HCT116 (cell line): ENCODE results near the gene IL21R. TPM values are rescaled to one million over a fixed set of nuclear protein-coding genes. Genes with fewer than 3 reads are reported as not detected.

Experiments used
- ATAC-seq: fragments of 200-7000 bp; cut with Tn5 transposase; 2 replicates; pipeline ENCODE4 v1.9.1; 2020; ENCODE audit warnings: mild to moderate bottlenecking, moderate library complexity
- BruUV-seq: library from RNA; stranded (reverse); fragments of 400-500 nt; replicated peaks from 2 replicates; lab custom pipeline; 2021; lab: Mats Ljungman, UMichigan
- CTCF ChIA-PET: fragments of 300-600 bp; sonication (Branson Sonifier 250); formaldehyde crosslinking; loops from one replicate; lab custom pipeline; 2021; ENCODE audit warnings: antibody characterized with exemption; lab: Charles Lee
- POLR2A ChIA-PET: fragments of 300-600, 350-600 bp; sonication (Branson Sonifier 250); formaldehyde crosslinking; loops from one replicate; lab custom pipeline; 2021; ENCODE audit warnings: antibody characterized with exemption; lab: Charles Lee
- RAD21 ChIA-PET, 2 experiments: fragments of 300-600 bp; sonication (Branson Sonifier 250); formaldehyde crosslinking; loops; one replicate each; lab custom pipeline; 2023; ENCODE audit warnings: low total read pairs in 2 of 2; ENCODE audit not compliant: uncharacterized antibody in 2 of 2, unreplicated experiment in 2 of 2, low non-redundant PET in 1 of 2; lab: Charles Lee
- DNase-seq: peaks from one replicate; pipeline ENCODE4 v3.0.0-alpha.2; 2010; ENCODE audit warnings: low read depth, low spot score
- H2AFZ ChIP-seq: fragments of 200-600 bp; shearing (Covaris generic), sonication (generic); 2 replicates; pipeline ENCODE4 v1.6.1; 2017; ENCODE audit warnings: low read depth, mixed run types, mixed read lengths, antibody characterized with exemption, low read length; ENCODE audit not compliant: poor library complexity, severe bottlenecking
- H3K27ac ChIP-seq: 2 replicates; pipeline ENCODE4 v1.5.1; 2012; ENCODE audit warnings: low read depth, low read length
- H3K27me3 ChIP-seq: fragments of 200-600 bp; sonication (generic); 2 replicates; pipeline ENCODE4 v1.6.1; 2016; ENCODE audit warnings: mixed run types, low read length, mixed read lengths; ENCODE audit not compliant: insufficient read depth
- H3K36me3 ChIP-seq, 2 experiments: fragments of 200-500 bp in 1 of 2; fragments of 200-600 bp in 1 of 2; sonication (Bioruptor generic) in 1 of 2; sonication (generic) in 1 of 2; 2 replicates each; pipeline versions ENCODE4 v1.5.1 to v1.6.1; 2014 to 2016; ENCODE audit warnings: low read length in 2 of 2, inconsistent platforms in 1 of 2, mixed read lengths in 1 of 2, mixed run types in 1 of 2; ENCODE audit not compliant: insufficient read depth in 2 of 2, control insufficient read depth in 1 of 2
- H3K4me1 ChIP-seq, 2 experiments: fragments of 200-600 bp in 1 of 2; sonication (generic) in 1 of 2; 2 replicates each; pipeline versions ENCODE4 v1.5.1 to v1.6.1; 2012 to 2017; ENCODE audit warnings: low read length in 2 of 2, inconsistent platforms in 1 of 2, mild to moderate bottlenecking in 1 of 2, mixed read lengths in 1 of 2, mixed run types in 1 of 2, moderate library complexity in 1 of 2; ENCODE audit not compliant: insufficient read depth in 2 of 2, control insufficient read depth in 1 of 2
- H3K4me2 ChIP-seq: fragments of 200-600 bp; sonication (generic); 2 replicates; pipeline ENCODE4 v1.6.1; 2017; ENCODE audit warnings: mixed run types, low read length, mixed read lengths
- H3K4me3 ChIP-seq, 2 experiments: fragments of 200-600 bp in 1 of 2; sonication (generic) in 1 of 2; replicated peaks in 1 of 2; 2 replicates each; pipeline ENCODE4 v1.5.1; 2011 to 2016; ENCODE audit warnings: low read length in 2 of 2, control low read depth in 1 of 2, low read depth in 1 of 2, mild to moderate bottlenecking in 1 of 2, mixed read lengths in 1 of 2, mixed run types in 1 of 2
- H3K79me2 ChIP-seq: fragments of 200-600 bp; sonication (generic); 2 replicates; pipeline ENCODE4 v1.6.1; 2017; ENCODE audit warnings: mild to moderate bottlenecking, mixed run types, low read length, moderate library complexity, mixed read lengths; ENCODE audit not compliant: insufficient read depth
- H3K9ac ChIP-seq: fragments of 200-600 bp; sonication (generic); 2 replicates; pipeline ENCODE4 v1.6.1; 2016; ENCODE audit warnings: low read length, mixed read lengths
- H3K9me2 ChIP-seq: fragments of 200-600 bp; sonication (generic), shearing (Covaris generic); 2 replicates; pipeline ENCODE4 v1.6.1; 2017; ENCODE audit warnings: mixed run types, mild to moderate bottlenecking, moderate library complexity; ENCODE audit not compliant: insufficient read depth
- H3K9me3 ChIP-seq, 2 experiments: fragments of 200-500 bp in 1 of 2; fragments of 200-600 bp in 1 of 2; sonication (Bioruptor generic) in 1 of 2; sonication (generic) in 1 of 2; 2 replicates each; pipeline ENCODE4 v1.6.1; 2014 to 2017; ENCODE audit warnings: low read length in 2 of 2, mixed read lengths in 2 of 2, inconsistent platforms in 1 of 2, low read depth in 1 of 2, mild to moderate bottlenecking in 1 of 2, mixed run types in 1 of 2, moderate library complexity in 1 of 2; ENCODE audit not compliant: control insufficient read depth in 1 of 2, insufficient read depth in 1 of 2
- H4K20me1 ChIP-seq: fragments of 200-600 bp; sonication (generic), shearing (Covaris generic); 2 replicates; pipeline ENCODE4 v1.6.1; 2017; ENCODE audit warnings: mixed run types, mild to moderate bottlenecking, moderate library complexity; ENCODE audit not compliant: insufficient read depth
- ATF3 ChIP-seq: IDR thresholded peaks from 2 replicates; pipeline ENCODE4 v1.6.1; 2012
- CBX3 ChIP-seq: IDR thresholded peaks from 2 replicates; pipeline ENCODE4 v1.6.1; 2012; ENCODE audit warnings: low read depth
- CEBPB ChIP-seq: IDR thresholded peaks from 2 replicates; pipeline ENCODE4 v1.6.1; 2012; ENCODE audit warnings: low read depth
- EGR1 ChIP-seq: IDR thresholded peaks from 2 replicates; pipeline ENCODE4 v1.6.1; 2012; ENCODE audit warnings: low read depth
- ELF1 ChIP-seq: IDR thresholded peaks from 2 replicates; pipeline ENCODE4 v1.6.1; 2012; ENCODE audit warnings: low read depth, borderline replicate concordance
- EZH2phosphoT487 ChIP-seq: fragments of 200-600 bp; IDR thresholded peaks from 2 replicates; pipeline ENCODE4 v1.6.1; 2018; ENCODE audit warnings: antibody characterized with exemption, borderline replicate concordance
- JUND ChIP-seq: IDR thresholded peaks from 2 replicates; pipeline ENCODE4 v1.6.1; 2012
- MAX ChIP-seq: IDR thresholded peaks from 2 replicates; pipeline ENCODE4 v1.6.1; 2012
- POLR2A ChIP-seq: IDR thresholded peaks from 2 replicates; pipeline ENCODE4 v1.7.0; 2011; ENCODE audit warnings: borderline replicate concordance; ENCODE audit not compliant: insufficient read depth, insufficient read length; ENCODE audit errors: extremely low read depth
- POLR2AphosphoS5 ChIP-seq: IDR thresholded peaks from 2 replicates; pipeline ENCODE4 v1.6.1; 2011; ENCODE audit warnings: mild to moderate bottlenecking, low read depth, low read length, moderate library complexity
- SIN3A ChIP-seq: IDR thresholded peaks from 2 replicates; pipeline ENCODE4 v1.6.1; 2012; ENCODE audit warnings: low read depth
- SRF ChIP-seq: IDR thresholded peaks from 2 replicates; pipeline ENCODE4 v1.6.1; 2012; ENCODE audit warnings: low read depth
- TCF7L2 ChIP-seq: IDR thresholded peaks from 2 replicates; pipeline ENCODE4 v1.7.0; 2011; ENCODE audit warnings: borderline replicate concordance, inconsistent platforms; ENCODE audit not compliant: insufficient read depth, insufficient read length; ENCODE audit errors: extremely low read depth
- ZBTB33 ChIP-seq: IDR thresholded peaks from 2 replicates; pipeline ENCODE4 v1.6.1; 2011; ENCODE audit warnings: mild to moderate bottlenecking, low read length, moderate library complexity; ENCODE audit not compliant: insufficient replicate concordance; ENCODE audit errors: extremely low read depth
- ZFX ChIP-seq: fragments of 450-650 bp; IDR thresholded peaks from 2 replicates; pipeline ENCODE4 v1.6.1; 2017
- ZNF274 ChIP-seq: fragments of 200-500 bp; sonication (Bioruptor generic); IDR thresholded peaks from 2 replicates; pipeline ENCODE4 v1.6.1; 2014; ENCODE audit warnings: mild to moderate bottlenecking, low read depth, low read length, inconsistent platforms
- intact Hi-C: fragments of 100-400 bp; cut with micrococcal nuclease; formaldehyde crosslinking; loops from 2 replicates; pipeline ENCODE4 v1.10.0; 2022
- total RNA-seq: library from RNA; stranded (reverse); gene quantifications from one replicate; pipeline ENCODE4 v1.2.1, GENCODE V29; 2021; ENCODE audit not compliant: unreplicated experiment

IL21R gene
- total RNA-seq, 1 experiment from 2014 or later, result 1.2 TPM

- Histone ChIP-seq H3K4me3 (no peak overlapping the region), H3K4me1 (no peaks in the 10 kb centered on the region), H2AFZ (no peak overlapping the region), H3K27ac (no peak overlapping the region), H3K79me2 (no peaks in the 10 kb centered on the region), H3K36me3 (peaks cover 46 to 51% of the 10 kb centered on the region in 2 experiments), H3K4me2 (no peak overlapping the region), H3K9me2 (no peaks in the 10 kb centered on the region), H4K20me1 (no peaks in the 10 kb centered on the region), H3K9ac (no peak overlapping the region), H3K9me3 (no peaks in the 10 kb centered on the region), H3K27me3 (no peaks in the 10 kb centered on the region)
- RAD21 ChIA-PET, result no interaction called here
- no peak for TF ChIP-seq ZNF274
- TF ChIP-seq POLR2A, result no peak
- no peak for TF ChIP-seq JUND
- TF ChIP-seq CBX3, result no peak
- TF ChIP-seq EGR1, result no peak
- no peak for TF ChIP-seq TCF7L2
- no peak for TF ChIP-seq CEBPB
- TF ChIP-seq ZBTB33, result no peak
- TF ChIP-seq ZFX, result no peak
- CTCF ChIA-PET, result no interaction called here
- DNase-seq (no peak), ATAC-seq (no peak)
- intact Hi-C loops, result no loop called here
- POLR2A ChIA-PET, result interaction anchor here (0.6 kb wide), 1 partner anchor 661 kb away, joined by 3 read pairs; no protein-coding TSS in a partner anchor
- no TSS peak for BruUV-seq
These were observed 90.6 kb downstream of the IL21R start for GRCh38 chr16:27492588-27492979.

GRCh38 chr16:27495191-27495590 lies 93.2 kb downstream of the IL21R start:
- H3K4me1 ChIP-seq, result no peaks in the 10 kb centered on the region
- no peak for DNase-seq
- H3K4me2 ChIP-seq, result no peak overlapping the region
- no peaks in the 10 kb centered on the region for H3K9me2 ChIP-seq
- ChIA-PET RAD21 (no interaction called here), CTCF (no interaction called here), POLR2A (no interaction called here)
- no peaks in the 10 kb centered on the region for H3K27me3 ChIP-seq
- no peaks in the 10 kb centered on the region for H4K20me1 ChIP-seq
- no peaks in the 10 kb centered on the region for H3K79me2 ChIP-seq
- TF ChIP-seq POLR2AphosphoS5 (no peak), EZH2phosphoT487 (no peak), CEBPB (no peak), ATF3 (no peak), SIN3A (no peak), ELF1 (no peak), ZNF274 (no peak), SRF (no peak), MAX (no peak)
- H3K4me3 ChIP-seq, result no peak overlapping the region
- no peak overlapping the region for H3K27ac ChIP-seq
- H3K9me3 ChIP-seq, result no peaks in the 10 kb centered on the region
- no peak overlapping the region for H2AFZ ChIP-seq
- H3K36me3 ChIP-seq, result peaks cover 40 to 41% of the 10 kb centered on the region in 2 experiments
- ATAC-seq, result no peak
- intact Hi-C loops, result no loop called here
- H3K9ac ChIP-seq, result no peak overlapping the region
- BruUV-seq, result no TSS peak
